HEK293T (cell line): ENCODE results near the gene EPN1.

Source experiments
- BHLHE40 ChIP-seq: fragments of 450-650 bp; IDR thresholded peaks from 2 replicates; pipeline ENCODE4 v1.6.1; 2016; ENCODE audit warnings: mild to moderate bottlenecking, moderate library complexity, borderline replicate concordance
- ELF4 ChIP-seq: fragments of 450-650 bp; IDR thresholded peaks from 2 replicates; pipeline ENCODE4 v1.6.1; 2017; ENCODE audit warnings: antibody characterized with exemption
- FOXA1 ChIP-seq: fragments of 450-650 bp; IDR thresholded peaks from 2 replicates; pipeline ENCODE4 v1.6.1; 2016; ENCODE audit warnings: mild to moderate bottlenecking
- FOXK2 ChIP-seq: fragments of 450-650 bp; IDR thresholded peaks from 2 replicates; pipeline ENCODE4 v1.6.1; 2016; ENCODE audit warnings: mild to moderate bottlenecking
- FOXM1 ChIP-seq: fragments of 450-650 bp; IDR thresholded peaks from 2 replicates; pipeline ENCODE4 v1.6.1; 2017; ENCODE audit warnings: mild to moderate bottlenecking, borderline replicate concordance
- LEF1 ChIP-seq: fragments of 450-650 bp; IDR thresholded peaks from 2 replicates; pipeline ENCODE4 v1.6.1; 2017; ENCODE audit warnings: mild to moderate bottlenecking, borderline replicate concordance
- SP1 ChIP-seq: fragments of 450-650 bp; IDR thresholded peaks from 2 replicates; pipeline ENCODE4 v1.6.1; 2017
- SUZ12 ChIP-seq: fragments of 450-650 bp; IDR thresholded peaks from 2 replicates; pipeline ENCODE4 v1.6.1; 2016; ENCODE audit warnings: mild to moderate bottlenecking
- TARDBP ChIP-seq: fragments of 450-650 bp; IDR thresholded peaks from 2 replicates; pipeline ENCODE4 v1.6.1; 2016

DNA sequence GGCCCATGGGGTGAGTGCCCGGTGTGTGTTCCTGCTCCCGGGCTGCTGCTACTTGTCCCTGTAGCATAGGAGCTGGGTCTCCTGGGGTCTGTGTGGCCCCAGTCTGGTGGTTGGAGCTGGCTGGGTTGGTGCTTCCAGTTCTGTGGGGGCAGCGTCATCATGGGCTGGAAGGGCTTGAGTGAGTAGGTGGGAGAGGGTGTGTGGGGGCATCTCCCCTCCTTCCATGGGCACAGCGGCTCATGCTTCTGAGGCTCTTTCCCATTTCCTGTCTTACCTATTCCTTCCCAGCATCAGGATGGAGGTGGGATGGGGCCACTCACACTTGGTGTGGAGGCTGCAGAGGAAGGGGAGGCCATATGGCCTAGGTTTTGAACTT, 8.0 kb upstream of the EPN1 start:
- TF ChIP-seq TARDBP (no peak), SUZ12 (no peak), FOXA1 (no peak), SP1 (no peak), FOXM1 (no peak), LEF1 (no peak), FOXK2 (no peak), BHLHE40 (no peak), ELF4 (no peak)
